Panc1 (cell line): ENCODE data around the gene PADI6. TPM values are rescaled to one million over a fixed set of nuclear protein-coding genes. Genes with fewer than 3 reads are reported as not detected.

Source experiments
- ATAC-seq: fragments of 200-7000 bp; cut with Tn5 transposase; 2 replicates; pipeline ENCODE4 v1.9.1; 2020; ENCODE audit warnings: mild to moderate bottlenecking, moderate library complexity
- BruUV-seq: library from RNA; stranded (reverse); fragments of 400-500 nt; replicated peaks from 2 replicates; lab custom pipeline; 2021; lab: Mats Ljungman, UMichigan
- CTCF ChIA-PET: fragments of 300-600 bp; sonication (Branson Sonifier 250); formaldehyde crosslinking; loops from one replicate; lab custom pipeline; 2022; ENCODE audit warnings: antibody characterized with exemption; lab: Charles Lee
- POLR2A ChIA-PET: fragments of 300-600 bp; sonication (Branson Sonifier 250); formaldehyde crosslinking; loops from one replicate; lab custom pipeline; 2022; ENCODE audit warnings: antibody characterized with exemption; lab: Charles Lee
- DNase-seq: peaks from one replicate; pipeline ENCODE4 v3.0.0-alpha.2; 2010; ENCODE audit warnings: low read depth, low spot score
- H3K27ac ChIP-seq: 2 replicates; pipeline ENCODE4 v1.5.1; 2011; ENCODE audit warnings: mild to moderate bottlenecking, low read length, inconsistent platforms
- H3K27me3 ChIP-seq: fragments of 200-500 bp; sonication (Bioruptor generic); 2 replicates; pipeline ENCODE4 v1.6.0; 2014; ENCODE audit warnings: low read length, inconsistent platforms; ENCODE audit not compliant: control insufficient read depth, insufficient read depth
- H3K36me3 ChIP-seq: fragments of 200-500 bp; sonication (Bioruptor generic); 2 replicates; pipeline ENCODE4 v1.5.1; 2014; ENCODE audit warnings: inconsistent platforms, mild to moderate bottlenecking, low read length, moderate library complexity; ENCODE audit not compliant: control insufficient read depth, insufficient read depth
- H3K4me1 ChIP-seq: 2 replicates; pipeline ENCODE4 v1.5.1; 2011; ENCODE audit warnings: inconsistent platforms, mild to moderate bottlenecking, low read length, moderate library complexity; ENCODE audit not compliant: control insufficient read depth, insufficient read depth
- H3K4me3 ChIP-seq, 2 experiments: 2 replicates each; pipeline ENCODE4 v1.5.1; 2011 to 2012; ENCODE audit warnings: low read depth in 2 of 2, low read length in 2 of 2, mild to moderate bottlenecking in 2 of 2, inconsistent platforms in 1 of 2, moderate library complexity in 1 of 2
- H3K9me3 ChIP-seq: fragments of 200-500 bp; sonication (Bioruptor generic); 2 replicates; pipeline ENCODE4 v1.5.1; 2014; ENCODE audit warnings: low read depth, mild to moderate bottlenecking, inconsistent platforms, low read length, moderate library complexity; ENCODE audit not compliant: control insufficient read depth, insufficient read depth
- CTCF ChIP-seq: fragments of 450-650 bp; IDR thresholded peaks from 2 replicates; pipeline ENCODE4 v1.5.1; 2017; ENCODE audit warnings: mild to moderate bottlenecking
- POLR2AphosphoS5 ChIP-seq: IDR thresholded peaks from 2 replicates; pipeline ENCODE4 v1.6.1; 2012; ENCODE audit warnings: mild to moderate bottlenecking, low read depth, low read length, moderate library complexity
- SIN3A ChIP-seq: IDR thresholded peaks from 2 replicates; pipeline ENCODE4 v1.6.1; 2012; ENCODE audit warnings: low read depth, mild to moderate bottlenecking, low read length, moderate library complexity, borderline replicate concordance; ENCODE audit not compliant: insufficient read depth
- TCF7L2 ChIP-seq: IDR thresholded peaks from 2 replicates; pipeline ENCODE4 v1.6.1; 2011; ENCODE audit warnings: mild to moderate bottlenecking, low read depth, low read length, inconsistent platforms
- in situ Hi-C: cut with HindIII; loops from 2 replicates; pipeline ENCODE4 v1.10.0; 2016; ENCODE audit warnings: low sequenced_read_pairs, low pct_unique_long_range_greater_than_20kb
- intact Hi-C: fragments of 100-400 bp; cut with micrococcal nuclease; formaldehyde crosslinking; loops from one replicate; pipeline ENCODE4 v1.10.0; 2022; ENCODE audit not compliant: unreplicated experiment
- total RNA-seq: library from RNA; stranded (reverse); gene quantifications from one replicate; pipeline ENCODE4 v1.2.1, GENCODE V29; 2021; ENCODE audit not compliant: unreplicated experiment
- TF ChIP-seq, protein P1 (sequence below), 2 experiments: IDR thresholded peaks; 2 replicates each; pipeline ENCODE4 v1.6.1; 2011 to 2012; ENCODE audit warnings: low read depth in 2 of 2, control low read depth in 1 of 2, low read length in 1 of 2, mild to moderate bottlenecking in 1 of 2, moderate library complexity in 1 of 2; ENCODE audit not compliant: insufficient read depth in 1 of 2

Gene PADI6
- total RNA-seq, 1 experiment from 2014 or later = not detected

- Histone ChIP-seq H3K4me1 (peaks cover under 1% of the 10 kb centered on the region), H3K27ac (no peak overlapping the region), H3K27me3 (no peaks in the 10 kb centered on the region), H3K36me3 (peaks cover 22% of the 10 kb centered on the region), H3K9me3 (no peaks in the 10 kb centered on the region), H3K4me3 (no peak overlapping the region)
- BruUV-seq = no TSS peak
- ATAC-seq = no peak
- TF ChIP-seq CTCF (no peak), TCF7L2 (no peak), POLR2AphosphoS5 (no peak; the same call in 1 of the 2 replicates), SIN3A (no peak)
- TF ChIP-seq, protein P1, sequence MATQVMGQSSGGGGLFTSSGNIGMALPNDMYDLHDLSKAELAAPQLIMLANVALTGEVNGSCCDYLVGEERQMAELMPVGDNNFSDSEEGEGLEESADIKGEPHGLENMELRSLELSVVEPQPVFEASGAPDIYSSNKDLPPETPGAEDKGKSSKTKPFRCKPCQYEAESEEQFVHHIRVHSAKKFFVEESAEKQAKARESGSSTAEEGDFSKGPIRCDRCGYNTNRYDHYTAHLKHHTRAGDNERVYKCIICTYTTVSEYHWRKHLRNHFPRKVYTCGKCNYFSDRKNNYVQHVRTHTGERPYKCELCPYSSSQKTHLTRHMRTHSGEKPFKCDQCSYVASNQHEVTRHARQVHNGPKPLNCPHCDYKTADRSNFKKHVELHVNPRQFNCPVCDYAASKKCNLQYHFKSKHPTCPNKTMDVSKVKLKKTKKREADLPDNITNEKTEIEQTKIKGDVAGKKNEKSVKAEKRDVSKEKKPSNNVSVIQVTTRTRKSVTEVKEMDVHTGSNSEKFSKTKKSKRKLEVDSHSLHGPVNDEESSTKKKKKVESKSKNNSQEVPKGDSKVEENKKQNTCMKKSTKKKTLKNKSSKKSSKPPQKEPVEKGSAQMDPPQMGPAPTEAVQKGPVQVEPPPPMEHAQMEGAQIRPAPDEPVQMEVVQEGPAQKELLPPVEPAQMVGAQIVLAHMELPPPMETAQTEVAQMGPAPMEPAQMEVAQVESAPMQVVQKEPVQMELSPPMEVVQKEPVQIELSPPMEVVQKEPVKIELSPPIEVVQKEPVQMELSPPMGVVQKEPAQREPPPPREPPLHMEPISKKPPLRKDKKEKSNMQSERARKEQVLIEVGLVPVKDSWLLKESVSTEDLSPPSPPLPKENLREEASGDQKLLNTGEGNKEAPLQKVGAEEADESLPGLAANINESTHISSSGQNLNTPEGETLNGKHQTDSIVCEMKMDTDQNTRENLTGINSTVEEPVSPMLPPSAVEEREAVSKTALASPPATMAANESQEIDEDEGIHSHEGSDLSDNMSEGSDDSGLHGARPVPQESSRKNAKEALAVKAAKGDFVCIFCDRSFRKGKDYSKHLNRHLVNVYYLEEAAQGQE (IDR thresholded peaks at IDR 0.05; ENCODE audit: insufficient read depth in 1 of 2, low read depth in 2 of 2, low read length in 1 of 2) = no peak
- intact Hi-C loops = no loop called here
- ChIA-PET CTCF (interaction anchor here (0.6 kb wide), 1 partner anchor 287 kb away, joined by 4 read pairs; no protein-coding TSS in a partner anchor), POLR2A (no interaction called here)
- in situ Hi-C loops = no loop called here
- no peak for DNase-seq
These were observed 57.2 kb downstream of the PADI6 start for GRCh38 chr1:17429183-17429582.

GRCh38 chr1:17432412-17432811 lies 60.4 kb downstream of the PADI6 start:
- ATAC-seq = no peak
- Histone ChIP-seq H3K27ac (no peak overlapping the region), H3K4me3 (no peak overlapping the region), H3K4me1 (peaks cover 24% of the 10 kb centered on the region), H3K9me3 (no peaks in the 10 kb centered on the region), H3K27me3 (no peaks in the 10 kb centered on the region), H3K36me3 (peaks cover 16% of the 10 kb centered on the region)
- in situ Hi-C loops = no loop called here
- DNase-seq = no peak
- ChIA-PET POLR2A (interaction anchor here (0.6 kb wide), 1 partner anchor 47 kb away, joined by 3 read pairs; no protein-coding TSS in a partner anchor), CTCF (no interaction called here)
- intact Hi-C loops = no loop called here
- no peak for TF ChIP-seq TCF7L2
- TF ChIP-seq SIN3A = no peak
- no TSS peak for BruUV-seq

- CTCF ChIA-PET = no interaction called here
These were observed 61.3 kb downstream of the PADI6 start for GRCh38 chr1:17433261-17433660.

More at GRCh38 chr1:17433261-17433660, 61.3 kb downstream of the PADI6 start:
- no peak overlapping the region for H3K27ac ChIP-seq
- TF ChIP-seq, protein P1 (IDR thresholded peaks at IDR 0.05; ENCODE audit: insufficient read depth in 1 of 2, low read depth in 2 of 2, low read length in 1 of 2) = no peak
- TF ChIP-seq POLR2AphosphoS5 = no peak
- TF ChIP-seq TCF7L2 = no peak
- no peak for TF ChIP-seq SIN3A
- no peak for TF ChIP-seq CTCF
- ATAC-seq (no peak), DNase-seq (no peak)
- H3K4me3 ChIP-seq = no peak overlapping the region
- intact Hi-C loops = no loop called here
- H3K9me3 ChIP-seq = no peaks in the 10 kb centered on the region
- H3K4me1 ChIP-seq = peaks cover 24% of the 10 kb centered on the region
- BruUV-seq = no TSS peak
- POLR2A ChIA-PET = no interaction called here
- in situ Hi-C loops = no loop called here
- H3K27me3 ChIP-seq = no peaks in the 10 kb centered on the region
- H3K36me3 ChIP-seq = peaks cover 12% of the 10 kb centered on the region
